Stomach (tissue), 4 donors: ENCODE measurements around the gene EPHB6.

ENCODE experiments used
- EP300 ChIP-seq: sonication (generic); formaldehyde crosslinking; IDR thresholded peaks from one replicate; pipeline ENCODE4 v1.6.1; 2017; ENCODE audit warnings: antibody characterized with exemption
- POLR2A ChIP-seq, 4 donors: fragments of 450-650 bp; IDR thresholded peaks; one replicate each; pipeline ENCODE4 v1.6.1; 2016; ENCODE audit warnings: antibody characterized with exemption in 4 of 4, control low read depth in 2 of 4, mild to moderate bottlenecking in 1 of 4, moderate library complexity in 1 of 4
- POLR2AphosphoS5 ChIP-seq, 3 donors: sonication (generic); formaldehyde crosslinking; IDR thresholded peaks; one replicate each; pipeline ENCODE4 v1.6.1; 2016; ENCODE audit warnings: antibody characterized with exemption in 3 of 3
- TF ChIP-seq, protein P1 (sequence below), 7 experiments: fragments of 450-650 bp in 4 of 7; fragments of 200-600 bp in 3 of 7; sonication (generic) in 3 of 7; IDR thresholded peaks; one replicate each; pipeline ENCODE4 v1.5.1; 2016 to 2019; ENCODE audit warnings: antibody characterized with exemption in 7 of 7, control low read depth in 2 of 7, mild to moderate bottlenecking in 1 of 7

DNA sequence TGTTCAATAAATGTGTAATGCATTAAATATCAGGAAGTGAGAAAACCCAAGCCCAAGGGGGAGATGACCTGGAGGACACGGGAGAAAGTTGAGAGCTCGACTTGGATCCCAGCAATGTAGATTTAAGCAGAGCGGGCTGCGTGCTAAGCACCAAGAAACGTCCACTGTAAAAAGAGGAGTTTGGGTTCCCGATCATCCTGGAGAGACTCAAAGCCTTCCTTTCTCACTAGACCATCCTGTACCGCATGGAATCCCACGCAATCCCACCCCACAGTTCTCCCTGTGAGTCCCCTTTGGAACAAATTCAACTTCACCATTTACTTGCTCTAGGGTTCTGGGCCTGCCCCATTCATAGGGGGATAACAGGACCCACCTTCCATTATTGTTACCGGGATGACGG, 28.3 kb downstream of the EPHB6 start:
- TF ChIP-seq, protein P1, sequence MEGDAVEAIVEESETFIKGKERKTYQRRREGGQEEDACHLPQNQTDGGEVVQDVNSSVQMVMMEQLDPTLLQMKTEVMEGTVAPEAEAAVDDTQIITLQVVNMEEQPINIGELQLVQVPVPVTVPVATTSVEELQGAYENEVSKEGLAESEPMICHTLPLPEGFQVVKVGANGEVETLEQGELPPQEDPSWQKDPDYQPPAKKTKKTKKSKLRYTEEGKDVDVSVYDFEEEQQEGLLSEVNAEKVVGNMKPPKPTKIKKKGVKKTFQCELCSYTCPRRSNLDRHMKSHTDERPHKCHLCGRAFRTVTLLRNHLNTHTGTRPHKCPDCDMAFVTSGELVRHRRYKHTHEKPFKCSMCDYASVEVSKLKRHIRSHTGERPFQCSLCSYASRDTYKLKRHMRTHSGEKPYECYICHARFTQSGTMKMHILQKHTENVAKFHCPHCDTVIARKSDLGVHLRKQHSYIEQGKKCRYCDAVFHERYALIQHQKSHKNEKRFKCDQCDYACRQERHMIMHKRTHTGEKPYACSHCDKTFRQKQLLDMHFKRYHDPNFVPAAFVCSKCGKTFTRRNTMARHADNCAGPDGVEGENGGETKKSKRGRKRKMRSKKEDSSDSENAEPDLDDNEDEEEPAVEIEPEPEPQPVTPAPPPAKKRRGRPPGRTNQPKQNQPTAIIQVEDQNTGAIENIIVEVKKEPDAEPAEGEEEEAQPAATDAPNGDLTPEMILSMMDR (IDR thresholded peaks at IDR 0.05): no peak
- TF ChIP-seq POLR2A (IDR thresholded peaks at IDR 0.05) (no peak), POLR2AphosphoS5 (IDR thresholded peaks at IDR 0.05) (no peak), EP300 (no peak)
